ENCODE results near the gene USP25.

- TF ChIP-seq TEAD4 (IDR thresholded peaks at IDR 0.05) = peak; percentile 23; the same call in 1 of the 2 replicates
- TF ChIP-seq CEBPB (IDR thresholded peaks at IDR 0.05) = no peak
Observed at GRCh38 chr21:15722591-15723324, 7.0 kb upstream of the USP25 start.

Measured in Ishikawa (cell line).